ENCODE results near the gene UBE4A.
A peak's percentile ranks its signal among the peaks of the same experiment; 100 is the strongest.

The UBE4A gene

GRCh38 chr11:118437208-118438125, 78.1 kb downstream of the UBE4A start:
- DNase-seq (ENCODE audit: low read depth) = no peak

GRCh38 chr11:118438314-118438931, 79.0 kb downstream of the UBE4A start:
- DNase-seq (ENCODE audit: low read depth) = peak; percentile 86

- DNase-seq (ENCODE audit: low read depth) = no peak
Observed at GRCh38 chr11:118439646-118440045, 80.2 kb downstream of the UBE4A start.

DNA sequence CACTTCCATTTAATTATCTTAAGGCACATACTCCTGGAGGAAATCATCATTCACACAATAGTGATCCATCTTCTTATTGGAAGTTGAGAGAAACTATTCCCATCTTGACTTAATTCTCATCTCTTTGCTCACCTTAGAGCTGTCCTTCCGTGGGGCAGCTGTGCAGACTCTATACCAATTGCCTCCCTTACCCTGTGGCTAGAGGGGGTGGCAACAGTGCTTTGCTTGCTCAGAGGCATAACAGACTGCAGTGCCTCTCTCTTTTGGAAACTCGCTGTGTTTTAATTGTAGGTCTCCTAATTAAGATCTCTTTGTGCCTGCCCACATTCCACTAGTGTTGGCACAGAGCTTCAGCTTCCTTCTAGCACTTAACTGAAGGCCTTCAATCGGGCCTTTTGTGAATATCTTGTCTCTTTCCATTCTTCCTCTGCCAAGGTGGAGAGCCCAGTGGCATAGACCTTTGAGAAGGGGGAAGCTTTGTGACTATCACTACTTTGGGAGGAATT, 82.4 kb downstream of the UBE4A start:
- DNase-seq (ENCODE audit: low read depth) = no peak

DNA sequence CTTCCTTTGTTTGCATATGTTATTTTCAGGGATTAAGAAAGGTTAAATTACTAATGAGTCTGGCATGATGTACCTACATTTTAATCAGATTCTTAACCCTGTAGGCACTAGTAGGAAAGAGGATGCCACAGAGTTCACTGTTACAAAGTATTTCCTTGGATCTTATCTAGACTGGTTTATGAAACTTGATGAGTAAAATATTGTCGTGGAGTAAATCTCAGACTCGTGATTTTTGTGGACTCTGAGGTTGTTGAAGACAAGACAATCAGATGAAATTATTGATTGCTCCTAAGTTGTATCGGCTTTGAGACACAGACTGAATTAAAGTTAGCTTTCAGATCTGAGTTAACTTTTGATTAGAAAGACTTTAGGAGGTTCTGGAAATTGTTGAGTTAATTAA, 82.9 kb downstream of the UBE4A start:
- DNase-seq (ENCODE audit: low read depth) = no peak

- DNase-seq (ENCODE audit: low read depth) = no peak
Observed at GRCh38 chr11:118442908-118443589, 83.6 kb downstream of the UBE4A start.

DNA sequence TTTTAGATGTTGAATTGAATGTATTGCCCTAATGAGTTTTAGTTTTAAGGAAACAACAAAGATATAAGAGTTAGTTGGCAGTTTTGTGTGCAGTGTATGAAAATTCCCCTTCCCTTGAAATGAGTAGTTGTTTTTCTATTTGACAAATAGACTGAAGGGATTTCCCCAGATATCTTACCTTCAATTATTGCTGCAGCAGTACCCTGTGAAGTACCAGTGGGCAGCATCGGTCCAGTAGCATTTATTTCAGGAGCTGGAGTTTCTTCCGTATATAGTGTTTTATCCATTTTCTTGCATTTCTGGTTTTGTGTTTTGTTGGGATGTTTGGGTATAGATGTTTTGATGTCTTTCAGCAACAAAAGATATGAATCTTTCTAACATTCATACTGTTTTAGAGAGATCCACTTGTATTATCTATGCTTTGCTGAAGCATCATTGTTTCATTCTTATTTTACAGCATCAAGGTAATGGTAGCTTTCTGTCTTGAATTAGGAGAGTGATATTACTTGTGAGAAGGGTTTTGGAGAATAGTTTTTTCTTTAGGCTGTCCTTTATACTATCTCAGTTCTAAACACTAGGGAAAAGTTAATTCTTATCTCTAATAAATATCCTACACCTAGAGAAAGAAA, 84.3 kb downstream of the UBE4A start:
- DNase-seq (ENCODE audit: low read depth) = no peak

GRCh38 chr11:118447423-118447822, 88.0 kb downstream of the UBE4A start:
- no peak for DNase-seq (ENCODE audit: low read depth)

- no peak for DNase-seq (ENCODE audit: low read depth)
Observed at GRCh38 chr11:118448294-118448693, 88.9 kb downstream of the UBE4A start.

All from stromal cell of bone marrow (primary cell).